PC-3 (cell line): ENCODE measurements around the gene C2CD5. TPM values are rescaled to one million over a fixed set of nuclear protein-coding genes. Genes with fewer than 3 reads are reported as not detected.
"Not testable (repeated sequence)": the region's sequence is repeated elsewhere in the genome, so short reads cannot be mapped to it uniquely, and the experiment has no call there.

Experiments used
- ATAC-seq: fragments of 200-7000 bp; cut with Tn5 transposase; 2 replicates; pipeline ENCODE4 v1.9.1; 2020; ENCODE audit warnings: mild to moderate bottlenecking, moderate library complexity
- BruUV-seq: library from RNA; stranded (reverse); fragments of 400-500 nt; replicated peaks from 2 replicates; lab custom pipeline; 2021; lab: Mats Ljungman, UMichigan
- CTCF ChIA-PET: fragments of 300-600 bp; sonication (Branson Sonifier 250); formaldehyde crosslinking; loops from one replicate; lab custom pipeline; 2022; ENCODE audit warnings: antibody characterized with exemption; lab: Charles Lee
- POLR2A ChIA-PET: fragments of 300-600 bp; sonication (Branson Sonifier 250); formaldehyde crosslinking; loops from one replicate; lab custom pipeline; 2022; ENCODE audit warnings: antibody characterized with exemption; ENCODE audit not compliant: unreplicated experiment; lab: Charles Lee
- DNase-seq: peaks from one replicate; pipeline ENCODE4 v3.0.0-alpha.2; 2015
- H2AFZ ChIP-seq: fragments of 300-600 bp; sonication (generic); 2 replicates; pipeline ENCODE4 v1.6.0; 2016; ENCODE audit warnings: antibody characterized with exemption, low read length
- H3F3A ChIP-seq: fragments of 300-600 bp; sonication (generic); one replicate; pipeline ENCODE4 v1.6.0; 2017; ENCODE audit warnings: antibody characterized with exemption, low read length, control low read depth, mild to moderate bottlenecking; ENCODE audit not compliant: unreplicated experiment
- H3K27ac ChIP-seq: fragments of 300-600 bp; sonication (generic); 2 replicates; pipeline ENCODE4 v1.5.1; 2016; ENCODE audit warnings: mild to moderate bottlenecking, low read length
- H3K27me3 ChIP-seq: fragments of 300-600 bp; sonication (generic); 2 replicates; pipeline ENCODE4 v1.6.1; 2016; ENCODE audit warnings: low read length, mixed read lengths
- H3K36me3 ChIP-seq: fragments of 300-600 bp; sonication (generic); 2 replicates; pipeline ENCODE4 v1.6.1; 2016; ENCODE audit warnings: low read depth, mixed run types, low read length, mixed read lengths
- H3K4me1 ChIP-seq: fragments of 300-600 bp; sonication (generic); 2 replicates; pipeline ENCODE4 v1.5.1; 2016; ENCODE audit warnings: low read length; ENCODE audit not compliant: insufficient read depth
- H3K4me2 ChIP-seq: fragments of 300-600 bp; sonication (generic); 2 replicates; pipeline ENCODE4 v1.6.0; 2016; ENCODE audit warnings: low read length
- H3K4me3 ChIP-seq: fragments of 300-600 bp; sonication (generic); 2 replicates; pipeline ENCODE4 v1.5.1; 2016; ENCODE audit warnings: mild to moderate bottlenecking, low read length, mixed read lengths
- H3K79me2 ChIP-seq: fragments of 300-600 bp; sonication (generic); 2 replicates; pipeline ENCODE4 v1.6.1; 2017; ENCODE audit warnings: low read length, mixed read lengths
- H3K9ac ChIP-seq: fragments of 300-600 bp; sonication (generic); 2 replicates; pipeline ENCODE4 v1.6.0; 2016; ENCODE audit warnings: mild to moderate bottlenecking, low read length
- H3K9me2 ChIP-seq: fragments of 300-600 bp; sonication (generic); replicated peaks from 2 replicates; pipeline ENCODE4 v1.6.1; 2016; ENCODE audit warnings: mixed run types, low read length, mixed read lengths
- H3K9me3 ChIP-seq: fragments of 300-600 bp; sonication (generic); 2 replicates; pipeline ENCODE4 v1.6.1; 2016; ENCODE audit warnings: low read length, mixed read lengths
- H4K20me1 ChIP-seq: fragments of 300-600 bp; sonication (generic); 2 replicates; pipeline ENCODE4 v1.6.1; 2016; ENCODE audit warnings: low read length, mixed read lengths
- CTCF ChIP-seq: fragments of 300-600 bp; sonication (generic); conservative IDR thresholded peaks from 2 replicates; pipeline ENCODE4 v1.5.1; 2017; ENCODE audit warnings: antibody characterized with exemption, low read depth, mild to moderate bottlenecking, low read length
- EZH2 ChIP-seq: fragments of 300-600 bp; sonication (generic); IDR thresholded peaks from one replicate; pipeline ENCODE4 v1.6.1; 2017; ENCODE audit warnings: antibody characterized with exemption, mild to moderate bottlenecking, low read length; ENCODE audit not compliant: unreplicated experiment
- EZH2phosphoT487 ChIP-seq: fragments of 300-600 bp; sonication (generic); IDR thresholded peaks from 2 replicates; pipeline ENCODE4 v1.6.1; 2018; ENCODE audit warnings: mild to moderate bottlenecking, antibody characterized with exemption, low read length, borderline replicate concordance
- intact Hi-C: fragments of 100-400 bp; cut with micrococcal nuclease; formaldehyde crosslinking; loops from 2 replicates; pipeline ENCODE4 v1.9.0; 2023
- total RNA-seq: library from RNA; depleted of rRNA; stranded (reverse); fragments of >200 nt; gene quantifications from 2 replicates; pipeline ENCODE4 v1.2.3, GENCODE V29; 2014

Gene C2CD5
- total RNA-seq, 1 experiment from 2014 or later = 12.7 TPM

GRCh38 chr12:22453511-22453910, 90.8 kb downstream of the C2CD5 start:
- POLR2A ChIA-PET = no interaction called here
- no peak overlapping the region for H3K27ac ChIP-seq
- CTCF ChIA-PET = no interaction called here
- H3K9ac ChIP-seq = no peak overlapping the region
- DNase-seq = no peak
- H2AFZ ChIP-seq = no peak overlapping the region
- H3K36me3 ChIP-seq = no peaks in the 10 kb centered on the region
- intact Hi-C loops = no loop called here
- H3K79me2 ChIP-seq = no peaks in the 10 kb centered on the region
- H4K20me1 ChIP-seq = no peaks in the 10 kb centered on the region
- no peaks in the 10 kb centered on the region for H3K27me3 ChIP-seq
- no peaks in the 10 kb centered on the region for H3F3A ChIP-seq
- TF ChIP-seq EZH2 (no peak), EZH2phosphoT487 (no peak), CTCF (no peak)
- no peaks in the 10 kb centered on the region for H3K9me2 ChIP-seq
- no peak overlapping the region for H3K4me3 ChIP-seq
- no TSS peak for BruUV-seq
- ATAC-seq = no peak
- H3K4me1 ChIP-seq = no peaks in the 10 kb centered on the region
- no peak overlapping the region for H3K4me2 ChIP-seq
- no peaks in the 10 kb centered on the region for H3K9me3 ChIP-seq

- intact Hi-C loops = loop anchor here (10.0 kb wide), 1 partner anchor 262 kb away; no protein-coding TSS in a partner anchor
- H3K4me2 ChIP-seq = no peak overlapping the region
- H3K27ac ChIP-seq = no peak overlapping the region
- DNase-seq (no peak), ATAC-seq (no peak)
- no peak overlapping the region for H3K4me3 ChIP-seq
- H3K27me3 ChIP-seq = no peaks in the 10 kb centered on the region
- no peaks in the 10 kb centered on the region for H3K36me3 ChIP-seq
- TF ChIP-seq EZH2phosphoT487 = no peak
- TF ChIP-seq EZH2 = no peak
- TF ChIP-seq CTCF = no peak
- H4K20me1 ChIP-seq = no peaks in the 10 kb centered on the region
- ChIA-PET CTCF (no interaction called here), POLR2A (no interaction called here)
- BruUV-seq = no TSS peak
- no peaks in the 10 kb centered on the region for H3K9me3 ChIP-seq
- no peaks in the 10 kb centered on the region for H3K79me2 ChIP-seq
- no peaks in the 10 kb centered on the region for H3F3A ChIP-seq
- H3K9me2 ChIP-seq = no peaks in the 10 kb centered on the region
- no peak overlapping the region for H3K9ac ChIP-seq
- no peak overlapping the region for H2AFZ ChIP-seq
- H3K4me1 ChIP-seq = no peaks in the 10 kb centered on the region
Measured at GRCh38 chr12:22447223-22447622, 97.1 kb downstream of the C2CD5 start.

- ATAC-seq, H3K79me2 ChIP-seq, H2AFZ ChIP-seq, H3K9me2 ChIP-seq, H3F3A ChIP-seq, H4K20me1 ChIP-seq, CTCF ChIA-PET, H3K4me1 ChIP-seq, H3K36me3 ChIP-seq, H3K4me3 ChIP-seq, H3K4me2 ChIP-seq, H3K27me3 ChIP-seq, DNase-seq, H3K27ac ChIP-seq, H3K9ac ChIP-seq, BruUV-seq, H3K9me3 ChIP-seq: not testable (repeated sequence)
- intact Hi-C loops = loop anchor here (5.0 to 10.0 kb wide), 2 partner anchors 259 to 342 kb away; no protein-coding TSS in a partner anchor
- POLR2A ChIA-PET = interaction anchor here (0.6 kb wide), 1 partner anchor 52 kb away, joined by 5 read pairs; no protein-coding TSS in a partner anchor
Measured at GRCh38 chr12:22444317-22444665, 100.1 kb downstream of the C2CD5 start.
